ENCODE data around the gene AGPAT3.
A peak's percentile ranks its signal among the peaks of the same experiment; 100 is the strongest.

AGPAT3 gene

GRCh38 chr21:43975469-43976098 is 110.6 kb downstream of the AGPAT3 start (continued):
- TF ChIP-seq PBX3 (CRISPR knock-in tag; IDR thresholded peaks at IDR 0.05) (0 out of 2 replicates have a peak, but pooled peaks have one; percentile 23), ZNF133 (tag by site-specific recombination; IDR thresholded peaks at IDR 0.05) (no peak), WT1 (tag by site-specific recombination; IDR thresholded peaks at IDR 0.05) (0 out of 2 replicates have a peak, but pooled peaks have one; percentile 22), KLF9 (tag by site-specific recombination; IDR thresholded peaks at IDR 0.05; ENCODE audit: low read depth) (no peak), ZNF692 (tag by site-specific recombination; IDR thresholded peaks at IDR 0.05) (peak; percentile 92), ZNF791 (tag by site-specific recombination; IDR thresholded peaks at IDR 0.05) (no peak), SCRT1 (tag by site-specific recombination; IDR thresholded peaks at IDR 0.05; ENCODE audit: borderline replicate concordance) (no peak), ZNF214 (tag by site-specific recombination; IDR thresholded peaks at IDR 0.05; ENCODE audit: borderline replicate concordance) (no peak), ZEB2 (tag by site-specific recombination; IDR thresholded peaks at IDR 0.05) (peak; percentile 66; the same call in 1 of the 2 replicates), ZNF629 (tag by site-specific recombination; IDR thresholded peaks at IDR 0.05) (peak; percentile 21; the same call in 1 of the 2 replicates), ZNF433 (tag by site-specific recombination; IDR thresholded peaks at IDR 0.05; ENCODE audit: low read depth) (no peak), ZNF221 (tag by site-specific recombination; IDR thresholded peaks at IDR 0.05; ENCODE audit: borderline replicate concordance) (no peak), ZBTB10 (tag by site-specific recombination; IDR thresholded peaks at IDR 0.05) (0 out of 2 replicates have a peak, but pooled peaks have one; percentile 27), ZFP69B (tag by site-specific recombination; IDR thresholded peaks at IDR 0.05) (peak; percentile 86), ZNF596 (tag by site-specific recombination; IDR thresholded peaks at IDR 0.05) (no peak)

- Histone ChIP-seq H3K4me1 (ENCODE audit: control insufficient read depth, insufficient read depth, low read length) (no peaks in the 10 kb centered on the region), H3K4me3 (ENCODE audit: low read depth, low read length) (no peak overlapping the region), H3K9me3 (ENCODE audit: control insufficient read depth, insufficient read depth, low read depth, low read length) (no peaks in the 10 kb centered on the region), H3K27ac (ENCODE audit: extremely low read depth, low read depth, low read length) (no peak overlapping the region), H3K36me3 (ENCODE audit: control insufficient read depth in 2 of 2, insufficient read depth in 1 of 2, low read length in 2 of 2) (peaks cover 10 to 40% of the 10 kb centered on the region in 2 experiments)
- ChIA-PET CTCF (interaction anchor here (0.6 to 2.5 kb wide), 11 partner anchors 8 to 1836 kb away, joined by 3 to 39 read pairs (median 4); no protein-coding TSS in a partner anchor), POLR2A (no interaction called here)
- TF ChIP-seq KLF17 (tag by site-specific recombination; IDR thresholded peaks at IDR 0.05) (no peak), ZNF473 (tag by site-specific recombination; IDR thresholded peaks at IDR 0.05) (no peak), ZEB2 (tag by site-specific recombination; IDR thresholded peaks at IDR 0.05) (no peak), ZNF560 (tag by site-specific recombination; IDR thresholded peaks at IDR 0.05; ENCODE audit: borderline replicate concordance) (no peak), GLIS2 (tag by site-specific recombination; IDR thresholded peaks at IDR 0.05) (no peak), ZNF529 (tag by site-specific recombination; IDR thresholded peaks at IDR 0.05; ENCODE audit: insufficient replicate concordance) (no peak)
Measured at GRCh38 chr21:43976661-43977060, 111.6 kb downstream of the AGPAT3 start.
